T-helper 9 cell (primary cell): Measurements from ENCODE around the gene CNOT11.
"Not testable (repeated sequence)": the region's sequence is repeated elsewhere in the genome, so short reads cannot be mapped to it uniquely, and the experiment has no call there.

Experiments used
- DNase-seq: peaks from one replicate; pipeline ENCODE4 v3.0.0-alpha.2; 2020

The CNOT11 gene

DNA sequence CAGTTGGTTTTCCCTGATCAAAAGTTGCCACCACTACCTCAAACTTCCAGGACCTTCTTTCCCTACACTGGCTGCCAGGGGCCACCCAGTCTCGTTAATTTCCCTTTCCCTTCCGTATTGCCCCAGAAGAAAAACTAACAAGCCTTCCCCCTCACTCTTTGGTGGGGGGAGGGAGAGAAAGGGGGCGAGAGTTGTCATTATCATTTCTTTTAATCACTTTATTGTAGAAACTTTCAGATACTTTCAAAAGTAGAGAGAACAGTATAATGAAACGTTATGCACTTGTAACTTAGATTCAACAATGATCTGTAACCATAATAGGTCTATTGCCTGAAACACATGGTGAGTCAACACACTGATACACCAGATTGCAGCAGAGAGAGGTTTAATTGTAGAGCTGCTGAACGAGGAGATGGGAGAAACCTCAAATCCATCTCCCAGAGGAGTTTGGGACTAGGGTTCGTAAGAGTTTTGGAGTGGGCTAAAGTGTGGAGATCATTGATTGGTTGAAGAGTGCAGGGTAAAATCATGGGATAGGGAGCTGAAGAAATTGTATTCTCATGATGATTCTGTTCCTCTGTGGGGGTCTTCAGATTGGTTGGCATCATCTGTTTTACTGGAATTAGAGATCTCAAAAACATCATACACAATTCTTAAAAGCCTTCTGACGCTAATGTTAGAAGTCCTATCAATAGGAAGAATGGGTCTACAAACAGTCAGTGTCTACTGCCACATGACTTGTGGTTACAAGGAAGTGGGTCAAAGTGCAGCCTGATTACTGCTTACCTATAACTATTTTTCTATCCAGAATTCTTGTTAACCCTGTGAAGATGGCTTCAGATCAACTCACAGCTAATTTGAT lies 58.4 kb downstream of the CNOT11 start:
- DNase-seq: no peak

DNA sequence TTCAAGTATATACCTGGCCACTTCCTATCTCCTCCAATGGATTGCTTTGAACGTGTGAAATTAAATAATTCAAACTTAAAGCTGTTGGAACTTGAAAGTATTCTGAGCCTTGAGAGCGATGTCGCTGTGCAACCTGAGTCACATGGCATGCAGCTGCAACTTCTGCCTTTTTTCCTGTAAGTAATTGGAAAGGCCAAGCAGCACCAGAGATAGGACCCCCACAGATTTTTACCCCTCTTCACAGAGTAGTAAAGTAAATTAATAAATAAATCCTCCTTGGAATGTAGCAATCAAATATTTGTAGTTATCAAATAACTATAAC lies 59.0 kb downstream of the CNOT11 start:
- no peak for DNase-seq

DNA sequence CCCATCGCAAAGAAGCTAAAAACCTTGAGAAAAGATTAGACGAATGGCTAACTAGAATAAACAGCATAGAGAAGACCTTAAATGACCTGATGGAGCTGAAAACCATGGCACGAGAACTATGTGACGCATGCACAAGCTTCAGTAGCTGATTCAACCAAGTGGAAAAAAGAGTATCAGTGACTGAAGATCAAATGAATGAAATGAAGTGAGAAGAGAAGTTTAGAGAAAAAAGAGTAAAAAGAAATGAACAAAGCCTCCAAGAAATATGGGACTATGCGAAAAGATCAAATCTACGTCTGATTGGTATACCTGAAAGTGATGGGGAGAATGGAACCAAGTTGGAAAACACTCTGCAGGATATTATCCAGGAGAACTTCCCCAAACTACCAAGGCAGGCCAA lies 63.9 kb downstream of the CNOT11 start:
- not testable (repeated sequence) for DNase-seq
